ENCODE results near the gene ALOX5.
"Not testable (repeated sequence)": the region's sequence is repeated elsewhere in the genome, so short reads cannot be mapped to it uniquely, and the experiment has no call there.

Gene ALOX5

GRCh38 chr10:45464958-45465567, 91.0 kb downstream of the ALOX5 start:
- Histone ChIP-seq H3K27ac (ENCODE audit: low read depth, low read length) (no peak overlapping the region), H3K9ac (ENCODE audit: low read length) (no peak overlapping the region), H3K4me1 (ENCODE audit: insufficient read depth, low read length) (peaks cover 7% of the 10 kb centered on the region)

GRCh38 chr10:45466784-45467183, 92.8 kb downstream of the ALOX5 start:
- peaks cover 5% of the 10 kb centered on the region for H3K36me3 ChIP-seq (ENCODE audit: insufficient read depth, low read length)

More at GRCh38 chr10:45464958-45465567, 91.0 kb downstream of the ALOX5 start:
- Histone ChIP-seq H3K36me3 (ENCODE audit: insufficient read depth, low read length) (peaks cover 15% of the 10 kb centered on the region), H3K4me3 (ENCODE audit: low read depth in 1 of 2, low read length in 2 of 2) (no peak overlapping the region), H3K9me3 (ENCODE audit: low read length) (no peaks in the 10 kb centered on the region), H3K27me3 (ENCODE audit: control insufficient read depth in 1 of 2, insufficient read depth in 2 of 2, low read length in 2 of 2) (no peaks in the 10 kb centered on the region)

GRCh38 chr10:45468079-45468478, 94.1 kb downstream of the ALOX5 start:
- Histone ChIP-seq H3K27me3 (ENCODE audit: control insufficient read depth in 1 of 2, insufficient read depth in 2 of 2, low read length in 2 of 2) (no peaks in the 10 kb centered on the region), H3K27ac (ENCODE audit: low read depth, low read length) (no peak overlapping the region), H3K9me3 (ENCODE audit: low read length) (no peaks in the 10 kb centered on the region), H3K4me1 (ENCODE audit: insufficient read depth, low read length) (peaks cover 24% of the 10 kb centered on the region), H3K9ac (ENCODE audit: low read length) (no peak overlapping the region), H3K4me3 (ENCODE audit: low read depth in 1 of 2, low read length in 2 of 2) (no peak overlapping the region), H3K36me3 (ENCODE audit: insufficient read depth, low read length) (no peaks in the 10 kb centered on the region)

More at GRCh38 chr10:45466784-45467183, 92.8 kb downstream of the ALOX5 start:
- H3K4me3 ChIP-seq (ENCODE audit: low read depth in 1 of 2, low read length in 2 of 2) = no peak overlapping the region
- no peaks in the 10 kb centered on the region for H3K9me3 ChIP-seq (ENCODE audit: low read length)
- H3K9ac ChIP-seq (ENCODE audit: low read length) = no peak overlapping the region
- H3K4me1 ChIP-seq (ENCODE audit: insufficient read depth, low read length) = peaks cover 19% of the 10 kb centered on the region
- no peaks in the 10 kb centered on the region for H3K27me3 ChIP-seq (ENCODE audit: control insufficient read depth in 1 of 2, insufficient read depth in 2 of 2, low read length in 2 of 2)
- no peak overlapping the region for H3K27ac ChIP-seq (ENCODE audit: low read depth, low read length)

DNA sequence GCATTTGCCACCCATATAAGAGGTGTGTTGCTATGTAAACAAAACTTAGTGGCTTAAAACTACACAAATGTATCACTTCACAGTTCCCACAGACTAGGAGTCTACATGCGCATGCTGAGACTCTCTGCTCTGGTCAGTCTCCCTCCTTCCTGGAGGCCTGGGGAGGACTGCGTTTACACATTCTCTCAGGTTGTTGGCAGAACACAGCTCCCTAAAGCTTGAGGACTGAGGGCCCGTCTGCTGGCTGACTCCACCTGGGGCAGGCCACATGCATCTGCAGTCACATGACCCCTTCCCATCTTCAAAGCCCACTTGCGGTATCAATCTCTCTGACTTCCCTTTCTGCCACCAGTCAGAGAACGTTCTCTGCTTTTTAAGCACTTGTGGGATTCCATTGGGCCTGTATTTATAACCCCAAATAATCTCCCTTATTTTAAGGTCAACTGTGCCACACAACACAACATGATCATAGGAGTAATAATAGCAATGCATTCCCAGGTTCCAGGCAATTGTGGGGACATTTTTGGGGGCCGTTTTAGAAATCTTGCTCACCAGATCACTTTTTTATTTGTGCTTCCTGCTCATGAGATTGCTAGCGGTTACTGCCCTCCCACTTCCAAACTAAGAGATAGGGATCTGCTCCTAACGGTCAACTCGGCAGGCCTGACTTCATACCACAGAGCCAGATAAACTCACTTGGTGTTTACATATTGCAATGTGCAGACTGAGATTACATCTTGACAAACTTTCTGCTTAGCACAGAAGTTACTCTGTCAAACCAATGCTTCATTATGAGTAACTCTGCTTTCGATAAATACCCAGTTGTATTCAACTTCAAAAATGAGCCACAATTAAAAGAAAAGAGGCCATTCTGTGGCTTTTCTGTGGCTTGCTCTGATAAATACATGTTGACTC, 96.3 kb downstream of the ALOX5 start:
- Histone ChIP-seq H3K4me1 (ENCODE audit: insufficient read depth, low read length) (peaks cover 24% of the 10 kb centered on the region), H3K9me3 (ENCODE audit: low read length) (no peaks in the 10 kb centered on the region), H3K27me3 (ENCODE audit: control insufficient read depth in 1 of 2, insufficient read depth in 2 of 2, low read length in 2 of 2) (no peaks in the 10 kb centered on the region), H3K4me3 (ENCODE audit: low read depth in 1 of 2, low read length in 2 of 2) (no peak overlapping the region), H3K27ac (ENCODE audit: low read depth, low read length) (no peak overlapping the region), H3K36me3 (ENCODE audit: insufficient read depth, low read length) (no peaks in the 10 kb centered on the region), H3K9ac (ENCODE audit: low read length) (no peak overlapping the region)

GRCh38 chr10:45471059-45471458, 97.0 kb downstream of the ALOX5 start:
- Histone ChIP-seq H3K4me1 (ENCODE audit: insufficient read depth, low read length) (peaks cover 23% of the 10 kb centered on the region), H3K4me3 (ENCODE audit: low read depth in 1 of 2, low read length in 2 of 2) (no peak overlapping the region), H3K27me3 (ENCODE audit: control insufficient read depth in 1 of 2, insufficient read depth in 2 of 2, low read length in 2 of 2) (no peaks in the 10 kb centered on the region), H3K36me3 (ENCODE audit: insufficient read depth, low read length) (no peaks in the 10 kb centered on the region), H3K27ac (ENCODE audit: low read depth, low read length) (no peak overlapping the region), H3K9me3 (ENCODE audit: low read length) (no peaks in the 10 kb centered on the region), H3K9ac (ENCODE audit: low read length) (no peak overlapping the region)

- Histone ChIP-seq H3K9ac (ENCODE audit: low read length) (no peak overlapping the region), H3K36me3 (ENCODE audit: insufficient read depth, low read length) (no peaks in the 10 kb centered on the region), H3K4me3 (ENCODE audit: low read depth in 1 of 2, low read length in 2 of 2) (no peak overlapping the region), H3K9me3 (ENCODE audit: low read length) (no peaks in the 10 kb centered on the region), H3K4me1 (ENCODE audit: insufficient read depth, low read length) (peaks cover 23% of the 10 kb centered on the region), H3K27ac (ENCODE audit: low read depth, low read length) (no peak overlapping the region), H3K27me3 (ENCODE audit: control insufficient read depth in 1 of 2, insufficient read depth in 2 of 2, low read length in 2 of 2) (no peaks in the 10 kb centered on the region)
These were observed 97.7 kb downstream of the ALOX5 start for GRCh38 chr10:45471531-45472310.

- Histone ChIP-seq H3K27me3 (ENCODE audit: control insufficient read depth in 1 of 2, insufficient read depth in 2 of 2, low read length in 2 of 2) (no peaks in the 10 kb centered on the region), H3K4me1 (ENCODE audit: insufficient read depth, low read length) (peaks cover 23% of the 10 kb centered on the region), H3K36me3 (ENCODE audit: insufficient read depth, low read length) (no peaks in the 10 kb centered on the region), H3K9me3 (ENCODE audit: low read length) (no peaks in the 10 kb centered on the region), H3K9ac (ENCODE audit: low read length) (no peak overlapping the region), H3K4me3 (ENCODE audit: low read depth in 1 of 2, low read length in 2 of 2) (no peak overlapping the region), H3K27ac (ENCODE audit: low read depth, low read length) (no peak overlapping the region)
These were observed 99.1 kb downstream of the ALOX5 start for GRCh38 chr10:45473126-45473525.

- H3K9me3 ChIP-seq (ENCODE audit: low read length) = no peaks in the 10 kb centered on the region
- H3K4me3 ChIP-seq (ENCODE audit: low read depth in 1 of 2, low read length in 2 of 2) = no peak overlapping the region
- no peak overlapping the region for H3K27ac ChIP-seq (ENCODE audit: low read depth, low read length)
These were observed 102.5 kb downstream of the ALOX5 start for GRCh38 chr10:45476559-45476958.

DNA sequence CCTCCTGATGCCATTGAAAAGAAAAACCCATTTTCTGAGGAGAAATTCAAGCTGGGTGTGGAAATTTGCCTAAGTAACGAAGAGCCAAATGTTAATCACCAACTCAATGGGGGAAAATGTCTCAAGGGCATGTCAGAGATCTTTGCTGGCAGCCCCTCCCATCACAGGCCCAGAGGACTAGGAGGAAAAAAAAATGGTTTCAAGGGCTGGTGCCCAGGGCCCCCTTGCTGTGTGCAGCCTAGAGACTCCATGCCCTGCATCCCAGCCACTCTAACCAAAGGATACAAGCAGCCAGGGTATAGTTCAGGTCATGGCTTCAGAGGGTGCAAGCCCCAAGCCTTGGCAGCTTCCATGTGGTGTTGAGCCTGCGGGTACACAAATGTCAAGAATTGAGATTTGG, 106.3 kb downstream of the ALOX5 start:
- H3K27me3 ChIP-seq (ENCODE audit: control insufficient read depth in 1 of 2, insufficient read depth in 2 of 2, low read length in 2 of 2) = no peaks in the 10 kb centered on the region
- H3K9me3 ChIP-seq (ENCODE audit: low read length) = no peaks in the 10 kb centered on the region
- no peaks in the 10 kb centered on the region for H3K36me3 ChIP-seq (ENCODE audit: insufficient read depth, low read length)
- no peak overlapping the region for H3K9ac ChIP-seq (ENCODE audit: low read length)
- H3K4me1 ChIP-seq (ENCODE audit: insufficient read depth, low read length) = no peaks in the 10 kb centered on the region
- no peak overlapping the region for H3K4me3 ChIP-seq (ENCODE audit: low read depth in 1 of 2, low read length in 2 of 2)
- no peak overlapping the region for H3K27ac ChIP-seq (ENCODE audit: low read depth, low read length)

More at GRCh38 chr10:45476559-45476958, 102.5 kb downstream of the ALOX5 start:
- Histone ChIP-seq H3K36me3 (ENCODE audit: insufficient read depth, low read length) (no peaks in the 10 kb centered on the region), H3K9ac (ENCODE audit: low read length) (no peak overlapping the region), H3K4me1 (ENCODE audit: insufficient read depth, low read length) (peaks cover 8% of the 10 kb centered on the region), H3K27me3 (ENCODE audit: control insufficient read depth in 1 of 2, insufficient read depth in 2 of 2, low read length in 2 of 2) (no peaks in the 10 kb centered on the region)

DNA sequence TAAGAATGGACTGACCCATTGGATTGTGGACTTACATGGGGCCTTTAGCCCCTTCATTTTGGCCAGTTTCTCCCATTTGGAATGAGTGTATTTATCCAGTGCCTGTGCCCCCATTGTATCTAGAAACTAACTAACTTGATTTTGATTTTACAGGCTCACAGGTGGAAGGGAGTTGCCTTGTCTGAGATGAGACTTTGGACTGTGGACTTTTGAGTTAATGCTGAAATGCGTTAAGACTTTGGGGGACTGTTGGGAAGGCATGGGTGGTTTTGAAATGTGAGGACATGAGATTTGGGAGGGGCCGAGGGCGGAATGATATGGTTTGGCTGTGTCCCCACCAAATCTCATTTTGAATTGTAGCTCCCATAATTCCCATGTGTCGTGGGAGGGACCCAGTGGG, 107.1 kb downstream of the ALOX5 start:
- not testable (repeated sequence) for H3K9me3 ChIP-seq (ENCODE audit: low read length); H3K27me3 ChIP-seq (ENCODE audit: control insufficient read depth in 1 of 2, insufficient read depth in 2 of 2, low read length in 2 of 2); H3K36me3 ChIP-seq (ENCODE audit: insufficient read depth, low read length); H3K27ac ChIP-seq (ENCODE audit: low read depth, low read length); H3K4me3 ChIP-seq (ENCODE audit: low read depth in 1 of 2, low read length in 2 of 2); H3K9ac ChIP-seq (ENCODE audit: low read length); H3K4me1 ChIP-seq (ENCODE audit: insufficient read depth, low read length)

GRCh38 chr10:45483002-45483401, 109.0 kb downstream of the ALOX5 start:
- no peak overlapping the region for H3K27ac ChIP-seq (ENCODE audit: low read depth, low read length)
- no peaks in the 10 kb centered on the region for H3K9me3 ChIP-seq (ENCODE audit: low read length)
- H3K36me3 ChIP-seq (ENCODE audit: insufficient read depth, low read length) = peaks cover 2% of the 10 kb centered on the region
- no peak overlapping the region for H3K4me3 ChIP-seq (ENCODE audit: low read depth in 1 of 2, low read length in 2 of 2)
- H3K9ac ChIP-seq (ENCODE audit: low read length) = no peak overlapping the region
- no peaks in the 10 kb centered on the region for H3K4me1 ChIP-seq (ENCODE audit: insufficient read depth, low read length)
- no peaks in the 10 kb centered on the region for H3K27me3 ChIP-seq (ENCODE audit: control insufficient read depth in 1 of 2, insufficient read depth in 2 of 2, low read length in 2 of 2)
